Ishikawa (cell line): ENCODE measurements around the gene LUC7L3.

Experiments
- EP300 ChIP-seq: IDR thresholded peaks from 2 replicates; pipeline ENCODE4 v1.6.1; 2012; ENCODE audit warnings: borderline replicate concordance
- FOXM1 ChIP-seq: IDR thresholded peaks from 2 replicates; pipeline ENCODE4 v1.6.1; 2012; ENCODE audit warnings: low read depth, borderline replicate concordance
- NFIC ChIP-seq: IDR thresholded peaks from 2 replicates; pipeline ENCODE4 v1.6.1; 2012
- TCF12 ChIP-seq: IDR thresholded peaks from 2 replicates; pipeline ENCODE4 v1.6.1; 2012; ENCODE audit warnings: low read depth
- TEAD4 ChIP-seq: IDR thresholded peaks from 2 replicates; pipeline ENCODE4 v1.6.1; 2012
- USF1 ChIP-seq: IDR thresholded peaks from 2 replicates; pipeline ENCODE4 v1.6.1; 2012

- no peak for TF ChIP-seq NFIC
- TF ChIP-seq FOXM1: no peak
- TF ChIP-seq TCF12: no peak
- TF ChIP-seq EP300: no peak
- TF ChIP-seq USF1: no peak
- TF ChIP-seq TEAD4: no peak
These were observed 11.1 kb upstream of the LUC7L3 start for GRCh38 chr17:50708050-50709000.
